D721Med (cell line): ENCODE measurements around the gene FEV.

Experiments
- DNase-seq: peaks from one replicate; pipeline ENCODE4 v3.0.0; 2011; ENCODE audit warnings: low spot score; ENCODE audit not compliant: insufficient read length
- FAIRE-seq: peaks from 2 replicates; lab custom pipeline; 2011; peaks lifted over from hg19 to GRCh38; lab: Jason Lieb, UNC
- CTCF ChIP-seq: IDR thresholded peaks from 2 replicates; pipeline ENCODE4 v1.5.1; 2012; ENCODE audit warnings: mild to moderate bottlenecking, control low read depth; ENCODE audit not compliant: insufficient read depth; ENCODE audit errors: missing control alignments

Gene FEV

GRCh38 chr2:218961229-218961628, 23.8 kb downstream of the FEV start:
- FAIRE-seq (no peak), DNase-seq (no peak)
- TF ChIP-seq CTCF = no peak

DNA sequence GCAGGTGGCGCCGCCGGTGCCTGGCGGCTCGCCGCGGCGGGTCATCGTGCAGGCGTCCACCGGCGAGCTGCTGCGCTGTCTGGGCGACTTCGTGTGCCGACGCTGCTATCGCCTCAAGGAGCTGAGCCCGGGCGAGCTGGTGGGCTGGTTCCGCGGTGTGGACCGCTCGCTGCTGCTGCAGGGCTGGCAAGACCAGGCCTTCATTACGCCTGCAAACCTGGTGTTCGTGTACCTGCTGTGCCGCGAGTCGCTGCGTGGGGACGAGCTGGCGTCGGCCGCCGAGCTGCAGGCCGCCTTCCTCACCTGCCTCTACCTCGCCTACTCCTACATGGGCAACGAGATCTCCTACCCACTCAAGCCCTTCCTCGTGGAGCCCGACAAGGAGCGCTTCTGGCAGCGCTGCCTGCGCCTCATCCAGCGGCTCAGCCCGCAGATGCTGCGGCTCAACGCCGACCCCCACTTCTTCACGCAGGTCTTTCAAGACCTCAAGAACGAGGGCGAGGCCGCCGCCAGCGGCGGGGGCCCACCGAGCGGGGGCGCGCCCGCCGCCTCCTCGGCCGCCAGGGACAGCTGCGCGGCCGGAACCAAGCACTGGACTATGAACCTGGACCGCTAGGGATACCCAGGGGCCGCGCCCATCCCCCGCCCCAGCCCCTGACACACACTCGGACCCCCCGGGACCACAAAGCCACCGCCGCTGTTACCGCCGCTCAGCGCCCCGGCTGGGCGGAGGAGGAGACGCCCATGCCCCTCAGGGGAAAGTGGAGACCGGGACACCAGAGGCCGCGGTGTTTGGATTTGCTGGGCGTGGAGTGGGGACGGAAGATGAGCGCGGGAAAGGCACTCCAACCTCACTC, 24.4 kb downstream of the FEV start:
- DNase-seq (no peak), FAIRE-seq (no peak)
- no peak for TF ChIP-seq CTCF

- DNase-seq (no peak), FAIRE-seq (no peak)
- no peak for TF ChIP-seq CTCF
Measured at GRCh38 chr2:218959761-218960308, 25.1 kb downstream of the FEV start.

- DNase-seq (peak; percentile 99), FAIRE-seq (no peak)
- no peak for TF ChIP-seq CTCF
Measured at GRCh38 chr2:218959141-218959731, 25.7 kb downstream of the FEV start, which contains the start of gene CDK5R2. TSS of gene CDK5R2 (plus strand) at chr2:218959666. CDS start at chr2:218959821, 155 bp downstream.

- FAIRE-seq (no peak), DNase-seq (no peak)
- no peak for TF ChIP-seq CTCF
Measured at GRCh38 chr2:218958276-218958675, 26.7 kb downstream of the FEV start.

- FAIRE-seq (no peak), DNase-seq (no peak)
- TF ChIP-seq CTCF = no peak
Measured at GRCh38 chr2:218957671-218958070, 27.3 kb downstream of the FEV start.

DNA sequence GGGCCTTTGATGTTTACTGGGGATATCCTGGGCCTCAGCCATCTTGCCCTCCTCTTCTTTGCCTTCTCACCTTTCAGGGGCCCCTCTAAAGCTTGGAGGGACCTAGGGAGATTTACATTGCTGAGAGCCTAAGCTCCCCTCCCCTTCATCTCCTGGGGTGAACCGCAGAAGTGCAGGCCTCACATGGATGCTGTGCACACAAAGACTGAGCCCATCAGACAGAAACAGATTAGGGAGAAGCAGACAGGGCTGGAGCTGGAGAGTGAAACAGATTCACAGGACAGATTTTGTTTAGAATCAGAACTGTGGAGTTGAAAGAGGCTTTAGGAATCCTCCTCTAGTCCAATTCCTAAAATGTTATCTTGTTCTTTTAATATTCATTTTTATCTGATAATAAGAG, 28.9 kb downstream of the FEV start:
- DNase-seq = no peak
- TF ChIP-seq CTCF = no peak
- FAIRE-seq = no peak
